Measurements from ENCODE around the gene AQP6. TPM values are rescaled to one million over a fixed set of nuclear protein-coding genes. Genes with fewer than 3 reads are reported as not detected.
A peak's percentile ranks its signal among the peaks of the same experiment; 100 is the strongest.

Gene AQP6
- under 1 TPM in 2 of 9 donors, not detected in 7; 0.28 to 0.29 TPM for total RNA-seq
- polyA plus RNA-seq = 1 to 10 TPM in 1 of 3 donors, under 1 TPM in 1, not detected in 1; 0.20 to 1.1 TPM
- long read RNA-seq, donor 1 = 0 reads
- long read RNA-seq, donor 2 = 0 reads
- long read RNA-seq, donor 3 = 0 reads
- long read RNA-seq, donor 4 = 0 reads
- long read RNA-seq, donor 5, partial matches to known transcripts = 0 of 1 reads
- long read RNA-seq, donor 5, other reads (novel, unspliced or antisense) = 1 of 1 reads
- long read RNA-seq, donor 6, partial matches to known transcripts = 1 of 1 reads
- long read RNA-seq, donor 6, other reads (novel, unspliced or antisense) = 0 of 1 reads
- long read RNA-seq, donor 7 = 0 reads
- long read RNA-seq, donor 8 = 0 reads
- long read RNA-seq, donor 9 = 0 reads
- long read RNA-seq, donor 10 = 0 reads

- no peak within 1 kb of the TSS for H3K27ac ChIP-seq
- TF ChIP-seq POLR2A (IDR thresholded peaks at IDR 0.05) (no peak), CTCF (IDR thresholded peaks at IDR 0.05) (no peak)
- H3K27me3 ChIP-seq = peaks cover 3% of the 10 kb centered on the region
- H3K9me3 ChIP-seq (replicated peaks in 1 of 3) = no peaks in the 10 kb centered on the region
- no peaks in the 10 kb centered on the region for H3K36me3 ChIP-seq (replicated peaks in 1 of 2)
- no peak within 1 kb of the TSS for H3K4me3 ChIP-seq
- no peak for DNase-seq
- WGBS, 4 donors = 74 to 84% (median 79%) methylated on average over 14 to 18 of the region's 18 CpGs
- intact Hi-C loops (cut with DNase I) = loop anchor here in 1 of 2 donors (5.0 kb wide), 1 partner anchor 90 kb away; no protein-coding TSS in a partner anchor
- H3K4me1 ChIP-seq (replicated peaks in 1 of 2) = peaks cover under 1 to 1% of the 10 kb centered on the region in 2 donors
Observed at GRCh38 chr12:49972641-49973360, at the start of gene AQP6. Gene AQP6 (plus strand): TSS chr12:49972947. CDS start chr12:49973174, 227 bp downstream.

- WGBS, 4 donors = 76 to 86% (median 83%) methylated on average over 7 of the region's 7 CpGs
- H3K27ac ChIP-seq = peak overlapping the region in 2 of 5 donors; percentile 41 to 69
- TF ChIP-seq POLR2A (IDR thresholded peaks at IDR 0.05) = no peak
- TF ChIP-seq CTCF (IDR thresholded peaks at IDR 0.05) = no peak
- no peak overlapping the region for H3K4me3 ChIP-seq
- intact Hi-C loops (cut with DNase I) = no loop called here
- H3K36me3 ChIP-seq (replicated peaks in 1 of 2) = no peaks in the 10 kb centered on the region
- H3K27me3 ChIP-seq = no peaks in the 10 kb centered on the region
- no peak for DNase-seq
- no peaks in the 10 kb centered on the region for H3K9me3 ChIP-seq (replicated peaks in 1 of 3)
- H3K4me1 ChIP-seq (replicated peaks in 1 of 2) = peaks cover 8 to 18% of the 10 kb centered on the region in 2 donors
Observed at GRCh38 chr12:49923035-49923644, 49.6 kb upstream of the AQP6 start.

- peak in 3 of 7 donors; percentile 29 to 46 (median 39) for DNase-seq
- Histone ChIP-seq H3K27me3 (no peaks in the 10 kb centered on the region), H3K4me1 (replicated peaks in 1 of 2) (peaks cover 8 to 18% of the 10 kb centered on the region in 2 donors), H3K9me3 (replicated peaks in 1 of 3) (no peaks in the 10 kb centered on the region), H3K4me3 (no peak overlapping the region), H3K36me3 (replicated peaks in 1 of 2) (no peaks in the 10 kb centered on the region), H3K27ac (peak overlapping the region in 1 of 5 donors; percentile 69)
- intact Hi-C loops (cut with DNase I) = no loop called here
- 59 to 77% (median 68%) methylated on average over 15 of the region's 15 CpGs for WGBS, 4 donors
- no peak for TF ChIP-seq POLR2A (IDR thresholded peaks at IDR 0.05)
- TF ChIP-seq CTCF (IDR thresholded peaks at IDR 0.05) = no peak
Observed at GRCh38 chr12:49923880-49924556, 48.7 kb upstream of the AQP6 start.
